GM21529 (cell line): ENCODE results near the gene TRIM8.
A peak's percentile ranks its signal among the peaks of the same experiment; 100 is the strongest.
"Not testable (repeated sequence)": the region's sequence is repeated elsewhere in the genome, so short reads cannot be mapped to it uniquely, and the experiment has no call there.

Experiments
- ATAC-seq: cut with Tn5 transposase; IDR thresholded peaks from one replicate; pipeline ENCODE4 v1.9.1; 2021; ENCODE audit not compliant: unreplicated experiment

Gene TRIM8

DNA sequence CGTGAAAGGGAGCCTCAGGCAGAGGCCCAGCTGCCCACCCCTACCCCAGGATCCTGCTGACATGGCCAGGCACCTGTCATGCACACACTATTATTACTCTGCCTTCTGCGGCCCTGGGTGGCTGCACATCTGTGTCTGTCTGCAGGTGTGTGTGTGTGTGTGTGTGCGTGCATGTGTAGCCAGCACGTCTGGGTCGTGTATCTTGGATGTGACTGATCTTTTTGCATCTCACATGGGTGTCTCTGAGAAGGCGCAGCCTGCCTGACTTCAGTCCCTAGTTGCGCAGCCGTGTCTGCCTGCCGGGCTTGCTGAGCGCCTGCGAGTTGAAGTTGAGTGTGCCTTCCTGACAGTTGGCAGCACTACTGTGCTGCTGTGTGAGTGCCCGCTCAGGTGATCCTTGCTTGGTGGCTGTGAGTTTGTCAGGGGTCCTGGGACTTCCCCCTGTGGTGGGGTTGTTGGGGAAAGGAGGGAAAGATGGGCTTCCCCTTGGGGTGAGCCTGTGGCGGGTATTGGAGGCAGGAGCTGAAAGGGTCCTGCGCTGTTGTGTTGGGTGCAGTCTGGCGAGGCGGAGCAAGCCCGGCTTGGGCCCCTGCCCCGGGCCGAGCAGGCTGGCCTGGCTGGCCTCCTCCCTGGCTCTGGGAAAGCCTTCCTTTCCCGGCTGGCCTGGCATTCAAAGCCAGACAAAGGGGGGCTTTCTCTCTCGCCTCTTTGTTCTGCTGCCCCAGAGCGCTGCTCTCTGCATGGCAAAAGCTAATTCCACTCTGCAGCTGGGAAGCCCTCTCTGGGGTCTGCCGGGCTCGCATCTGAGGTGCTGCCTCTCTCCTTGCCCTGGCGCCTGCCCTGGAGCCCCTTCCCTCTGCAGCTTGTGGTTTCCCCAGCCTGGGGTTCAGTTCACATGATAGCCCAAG is 4.9 kb downstream of the TRIM8 start:
- no peak for ATAC-seq

DNA sequence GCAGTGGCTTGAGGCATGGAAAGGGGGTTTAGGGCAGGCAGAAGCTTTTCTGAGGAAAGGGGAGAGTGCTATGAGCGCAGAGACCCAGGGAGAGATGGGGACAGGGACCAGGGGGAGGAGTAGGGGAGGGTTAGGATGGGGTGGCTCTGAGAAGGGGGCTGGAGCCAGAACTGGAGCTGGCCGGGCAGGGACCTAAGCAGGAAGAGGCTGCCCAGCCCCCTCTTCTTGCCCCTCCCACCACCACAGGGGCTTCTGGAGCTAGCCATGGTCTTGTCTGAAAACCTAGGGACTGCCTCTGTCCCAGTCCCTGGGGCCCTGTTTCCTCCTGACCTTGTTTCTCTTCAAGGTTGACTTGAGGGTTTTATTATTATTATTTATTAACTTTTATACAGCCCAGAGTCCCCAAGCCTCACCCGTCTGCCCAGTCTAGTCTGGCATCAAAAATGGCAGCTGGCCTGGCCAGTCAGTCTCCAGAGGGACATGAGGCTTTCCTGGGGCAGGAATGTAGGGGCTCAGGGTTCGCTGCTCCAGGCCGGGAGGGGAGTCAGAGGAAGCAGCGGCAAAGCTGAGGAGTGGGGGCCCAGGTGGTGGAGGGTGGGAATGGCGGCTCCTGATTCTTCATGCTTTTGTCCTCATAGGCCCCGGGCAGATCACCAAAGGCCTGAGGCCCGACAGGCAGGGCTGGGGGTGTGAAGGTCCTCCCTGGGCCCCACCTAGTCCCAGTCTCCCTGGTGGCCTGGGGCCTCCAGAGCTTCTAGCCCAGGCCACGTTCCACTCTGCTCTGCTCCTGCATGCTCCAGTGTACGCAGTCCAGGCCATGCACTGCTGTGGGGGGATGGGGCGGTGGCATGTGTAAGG is 5.7 kb downstream of the TRIM8 start:
- no peak for ATAC-seq

DNA sequence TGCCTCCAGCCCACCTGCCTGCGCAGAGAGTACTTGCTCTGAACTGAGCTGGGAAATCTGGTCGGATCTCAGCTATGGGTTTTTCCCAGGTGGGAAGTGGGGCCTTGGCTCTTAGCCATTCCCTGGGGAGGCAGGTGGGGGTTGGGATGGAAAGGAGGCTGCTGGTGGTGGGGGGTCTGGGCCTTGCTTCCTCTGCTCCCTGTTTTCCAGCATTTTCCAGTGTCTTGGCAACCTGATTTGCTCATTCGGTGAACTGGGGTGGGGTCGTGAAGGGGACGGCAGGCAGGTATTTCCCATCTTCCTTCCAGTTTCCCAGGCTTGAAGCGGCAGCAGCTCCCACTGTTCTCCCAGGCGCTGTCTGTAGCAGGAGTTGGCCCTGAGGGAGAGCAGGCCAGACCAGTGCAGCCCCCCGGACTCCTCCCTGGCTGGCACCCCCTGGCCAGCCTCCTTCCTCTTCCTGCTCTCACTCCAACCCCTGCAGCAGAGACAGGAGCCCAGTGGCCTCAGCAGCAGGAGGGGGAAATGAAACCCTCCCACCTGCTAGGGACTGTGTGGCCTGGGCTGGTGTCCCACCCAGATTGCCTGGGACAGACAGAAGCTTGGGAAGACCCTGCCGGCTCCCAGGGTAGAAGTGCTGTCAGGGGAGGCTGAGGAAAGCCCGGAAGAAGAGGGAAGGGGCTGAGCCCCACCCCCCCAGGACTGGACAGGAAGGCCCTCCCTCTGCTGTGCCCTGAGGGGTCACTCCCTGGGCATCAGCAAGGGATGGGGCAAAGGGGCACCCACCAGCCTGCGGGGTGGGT is 6.6 kb downstream of the TRIM8 start:
- ATAC-seq, result no peak

DNA sequence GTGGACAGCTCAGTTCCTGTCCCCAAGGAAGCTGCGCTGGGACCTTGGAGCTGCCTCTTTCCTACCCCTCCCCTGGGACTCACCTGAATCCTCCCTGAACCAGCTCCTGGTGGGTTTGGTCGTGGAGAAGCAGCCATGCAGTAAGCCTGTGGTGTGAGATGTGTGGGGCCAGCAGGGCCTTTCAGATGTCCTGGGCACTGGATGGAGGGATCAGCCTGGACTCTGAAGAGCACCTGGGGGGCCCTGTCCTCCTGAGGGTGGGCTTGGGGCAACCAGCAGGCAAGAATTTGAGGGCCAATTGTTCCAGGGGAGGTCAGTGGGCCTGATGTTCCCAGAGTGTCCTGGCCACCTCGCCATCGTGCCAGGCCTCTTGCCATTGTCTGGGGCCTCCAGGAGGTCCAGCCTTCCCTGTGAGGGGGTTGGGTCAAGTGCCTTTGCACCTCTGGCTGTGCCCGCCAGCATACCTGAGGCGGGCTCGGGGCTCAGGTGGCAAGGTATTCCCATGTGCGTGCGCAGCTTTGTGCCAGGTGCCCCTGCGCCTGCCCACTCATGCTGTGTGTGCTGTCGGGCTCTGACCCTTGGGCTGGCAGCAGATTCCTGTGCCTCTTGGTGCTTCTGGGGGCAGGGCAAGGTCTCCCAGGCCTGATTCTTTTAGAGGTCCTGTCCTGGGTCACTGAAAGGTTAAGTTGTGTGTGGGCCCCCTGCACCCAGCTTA is 7.3 kb downstream of the TRIM8 start:
- ATAC-seq, result no peak

DNA sequence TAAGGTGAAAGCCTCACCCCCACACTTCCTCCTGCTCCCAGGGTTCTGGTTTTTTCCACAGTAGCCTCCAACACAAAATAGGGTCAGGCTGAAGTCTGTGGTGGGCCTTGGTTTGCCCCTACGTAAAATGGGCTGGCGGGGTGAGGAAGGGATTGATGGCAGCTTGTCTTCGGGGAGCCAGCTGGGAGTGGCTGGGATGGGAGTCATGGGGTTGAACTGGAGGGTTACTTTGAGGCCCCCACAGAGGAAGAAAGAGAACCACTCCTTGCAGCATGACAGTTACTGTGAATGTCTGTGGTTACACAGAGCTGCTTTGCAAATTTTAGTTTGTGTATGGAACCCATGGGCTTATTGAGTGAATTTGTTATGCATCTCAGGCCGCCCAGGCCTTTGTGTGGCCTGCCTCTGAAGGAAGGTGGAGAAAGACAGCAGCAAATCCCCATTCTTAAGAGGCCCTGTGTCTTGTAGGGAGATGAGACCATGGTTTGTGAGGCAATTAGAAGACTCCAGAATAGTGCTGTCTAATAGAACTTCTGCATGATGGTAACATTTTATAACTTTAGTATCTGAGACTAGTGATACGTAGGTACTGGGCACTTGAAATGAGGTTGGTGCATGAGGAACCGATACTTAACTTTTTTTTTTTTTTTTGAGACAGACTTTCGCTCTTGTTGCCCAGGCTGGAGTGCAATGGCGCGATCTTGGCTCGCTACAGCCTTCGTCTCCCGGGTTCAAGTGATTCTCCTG is 8.1 kb downstream of the TRIM8 start:
- ATAC-seq, result peak; percentile 50

DNA sequence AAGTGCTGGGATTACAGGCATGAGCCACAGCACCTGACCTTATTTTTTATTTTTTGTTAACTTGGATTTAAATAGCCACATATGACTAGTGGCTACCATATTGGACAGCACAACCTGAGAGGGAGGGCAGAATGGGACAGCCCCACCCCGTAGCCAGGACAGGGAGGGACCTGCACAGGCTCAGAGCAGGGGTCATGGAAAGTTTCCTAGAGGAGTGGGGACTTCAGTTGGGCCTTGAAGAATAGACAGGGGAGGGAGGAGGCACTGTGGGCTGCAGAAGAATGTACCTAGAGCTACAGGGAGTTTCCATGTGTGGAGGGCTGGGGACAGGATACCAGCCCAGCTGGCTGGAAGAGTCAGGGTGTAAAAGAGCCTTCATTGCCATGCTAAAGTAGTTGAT is 8.8 kb downstream of the TRIM8 start:
- ATAC-seq, result no peak

DNA sequence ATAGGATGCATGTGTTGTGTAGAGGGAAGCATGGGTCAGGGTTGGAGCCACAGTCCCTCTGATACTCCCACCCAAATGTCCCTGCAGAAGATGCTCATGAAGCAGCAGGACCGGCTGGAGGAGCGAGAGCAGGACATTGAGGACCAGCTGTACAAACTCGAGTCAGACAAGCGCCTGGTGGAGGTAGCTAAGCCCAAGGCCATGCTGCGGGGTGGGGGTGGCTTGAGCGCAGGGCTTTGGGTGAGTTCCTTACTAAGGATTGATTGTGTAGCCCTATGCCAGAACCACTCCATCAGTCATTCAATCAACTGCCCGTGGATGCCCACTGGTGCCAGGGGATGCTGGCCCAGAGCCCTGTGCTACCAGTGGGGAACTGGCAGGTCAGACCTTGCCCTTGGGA is 10.3 kb downstream of the TRIM8 start:
- no peak for ATAC-seq

DNA sequence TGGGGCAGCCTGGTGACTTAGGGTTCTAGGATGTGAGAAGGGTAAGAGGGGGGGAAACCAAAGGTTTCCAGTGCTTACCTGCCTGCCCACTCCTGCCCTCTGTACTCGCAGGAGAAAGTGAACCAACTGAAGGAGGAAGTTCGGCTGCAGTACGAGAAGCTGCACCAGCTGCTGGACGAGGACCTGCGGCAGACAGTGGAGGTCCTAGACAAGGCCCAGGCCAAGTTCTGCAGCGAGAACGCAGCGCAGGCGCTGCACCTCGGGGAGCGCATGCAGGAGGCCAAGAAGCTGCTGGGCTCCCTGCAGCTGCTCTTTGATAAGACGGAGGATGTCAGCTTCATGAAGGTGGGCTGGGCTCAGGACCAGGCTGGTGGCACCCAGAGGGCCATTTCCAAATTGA is 10.7 kb downstream of the TRIM8 start:
- no peak for ATAC-seq

DNA sequence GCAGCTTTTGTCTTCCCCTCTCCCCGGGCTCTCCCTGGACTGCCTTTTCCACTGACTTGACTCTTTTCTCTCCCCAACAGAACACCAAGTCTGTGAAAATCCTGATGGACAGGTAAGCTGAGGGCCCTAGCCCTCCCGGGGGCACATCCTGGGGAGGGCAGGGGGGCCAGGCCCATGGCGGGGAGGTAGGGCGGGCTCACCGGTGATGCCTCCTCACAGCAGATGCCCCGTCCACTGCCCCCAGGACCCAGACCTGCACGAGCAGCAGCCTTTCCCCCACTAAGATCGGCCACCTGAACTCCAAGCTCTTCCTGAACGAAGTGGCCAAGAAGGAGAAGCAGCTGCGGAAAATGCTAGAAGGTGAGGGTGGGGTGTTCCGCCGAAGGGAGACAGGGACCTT is 11.7 kb downstream of the TRIM8 start:
- ATAC-seq, result no peak

DNA sequence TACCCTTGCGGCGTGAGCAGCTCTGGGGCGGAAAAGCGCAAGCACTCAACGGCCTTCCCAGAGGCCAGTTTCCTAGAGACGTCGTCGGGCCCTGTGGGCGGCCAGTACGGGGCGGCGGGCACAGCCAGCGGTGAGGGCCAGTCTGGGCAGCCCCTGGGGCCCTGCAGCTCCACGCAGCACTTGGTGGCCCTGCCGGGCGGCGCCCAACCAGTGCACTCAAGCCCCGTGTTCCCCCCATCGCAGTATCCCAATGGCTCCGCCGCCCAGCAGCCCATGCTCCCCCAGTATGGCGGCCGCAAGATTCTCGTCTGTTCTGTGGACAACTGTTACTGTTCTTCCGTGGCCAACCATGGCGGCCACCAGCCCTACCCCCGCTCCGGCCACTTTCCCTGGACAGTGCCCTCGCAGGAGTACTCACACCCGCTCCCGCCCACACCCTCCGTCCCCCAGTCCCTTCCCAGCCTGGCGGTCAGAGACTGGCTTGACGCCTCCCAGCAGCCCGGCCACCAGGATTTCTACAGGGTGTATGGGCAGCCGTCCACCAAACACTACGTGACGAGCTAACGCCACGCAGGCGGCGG is 12.6 kb downstream of the TRIM8 start:
- ATAC-seq, result no peak

DNA sequence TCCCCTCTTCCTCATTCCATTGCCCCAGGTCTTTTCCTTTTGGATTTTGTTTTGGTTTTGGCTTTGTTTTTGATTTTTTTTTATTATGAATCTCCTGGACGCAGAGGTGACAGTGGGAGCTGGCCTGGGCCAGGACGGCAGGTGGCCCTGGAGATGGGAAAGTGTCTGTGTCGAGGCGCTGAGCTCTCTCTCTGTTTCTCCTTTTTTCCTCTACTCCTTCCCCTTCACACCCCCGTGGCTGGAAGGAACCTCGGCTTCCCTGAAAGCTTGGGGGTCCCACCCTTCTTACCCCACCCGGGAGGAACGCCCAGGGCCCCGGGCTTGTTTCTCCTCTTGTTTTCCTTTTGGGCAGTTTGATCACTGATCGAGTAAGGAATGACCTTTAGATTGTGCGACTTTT is 13.2 kb downstream of the TRIM8 start:
- ATAC-seq, result no peak

DNA sequence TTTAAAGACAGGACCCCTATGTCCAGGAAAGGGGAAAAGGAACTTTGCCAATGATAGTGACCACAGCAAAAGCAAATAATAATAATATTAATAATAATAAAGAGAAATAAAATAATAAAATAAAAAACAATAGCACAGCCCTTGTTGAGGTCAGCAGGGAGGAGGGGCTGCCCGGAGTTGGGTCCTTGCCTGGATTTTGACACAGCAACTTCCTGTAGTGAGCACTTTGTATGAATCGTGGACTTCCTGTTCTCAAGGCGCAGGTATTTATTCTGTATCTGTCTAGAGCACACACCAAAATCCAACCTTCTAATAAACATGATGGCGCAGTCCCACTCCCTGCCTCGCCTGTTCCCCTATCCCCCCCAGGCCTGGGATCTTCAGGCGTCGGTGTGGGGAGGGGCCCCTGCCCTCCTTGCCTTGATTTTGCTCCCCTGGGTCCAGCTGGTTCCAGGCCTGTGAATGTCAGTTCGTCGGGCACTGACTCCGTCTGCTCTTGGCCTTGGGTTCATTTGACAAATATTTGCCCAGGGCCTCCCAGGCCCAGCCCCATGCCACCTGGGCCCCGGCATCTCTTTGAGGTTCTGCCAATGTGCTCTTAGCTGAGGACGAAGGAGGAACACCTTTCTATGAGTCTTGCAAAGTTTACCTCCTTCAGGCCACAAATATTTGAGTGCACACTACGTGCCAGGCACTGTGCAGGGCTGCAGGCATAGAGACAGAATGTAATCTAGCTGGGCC is 13.9 kb downstream of the TRIM8 start:
- no peak for ATAC-seq

DNA sequence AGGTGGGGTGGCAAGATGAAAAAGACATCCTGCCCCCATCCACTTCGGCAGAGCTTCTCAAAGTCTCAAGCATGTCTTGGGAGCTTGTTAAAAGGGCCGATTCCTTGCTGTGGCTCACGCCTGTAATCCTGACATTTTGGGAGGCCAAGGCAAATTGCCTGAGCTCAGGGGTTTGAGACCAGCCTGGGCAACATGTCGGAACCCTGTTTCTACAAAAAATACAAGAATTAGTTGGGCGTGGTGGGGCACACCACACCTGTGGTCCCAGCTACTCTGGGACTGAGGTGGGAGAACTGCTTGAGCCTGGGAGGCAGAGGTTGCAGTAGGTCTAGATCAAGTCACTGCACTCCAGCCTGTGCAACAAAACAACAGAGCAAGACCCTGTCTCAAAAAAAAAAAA is 14.5 kb downstream of the TRIM8 start:
- no peak for ATAC-seq

DNA sequence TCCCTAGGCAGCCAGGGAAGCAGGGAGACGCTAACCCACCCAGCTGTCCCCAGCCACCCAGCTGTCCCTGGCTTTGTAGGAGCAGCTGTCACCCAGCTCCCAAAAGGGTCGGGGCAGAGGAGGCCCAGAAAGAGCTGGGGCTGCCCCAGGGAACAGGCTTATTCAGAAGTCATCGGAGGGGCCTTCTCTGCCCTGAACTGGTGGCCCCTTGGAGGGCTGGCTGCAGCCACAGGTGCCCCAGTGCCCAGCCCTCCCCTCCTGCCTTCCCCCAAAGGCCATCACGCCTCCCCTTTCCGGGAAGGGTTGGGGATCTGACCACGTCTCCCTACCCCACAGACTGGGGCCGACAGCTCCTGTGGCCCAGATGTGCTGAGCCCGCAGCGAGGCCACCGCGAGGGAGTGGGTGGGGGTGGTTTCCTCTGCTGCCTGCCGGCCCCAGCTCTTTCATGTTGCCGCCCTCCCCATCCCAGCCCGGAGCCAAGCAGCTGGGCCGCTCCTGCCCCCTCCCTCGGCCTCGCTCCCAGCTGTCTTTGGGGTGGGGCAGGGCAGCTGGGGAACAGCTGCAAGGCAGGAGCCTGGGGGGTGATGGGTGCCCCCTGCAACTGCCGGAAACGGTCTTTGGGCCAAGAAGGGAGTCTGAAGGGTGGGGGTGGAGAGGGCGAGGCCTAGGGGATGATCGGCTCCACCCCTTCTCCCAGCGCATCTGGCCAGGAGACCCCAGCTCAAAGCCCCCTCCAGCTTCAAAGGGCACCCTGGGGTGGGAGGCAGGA is 16.8 kb downstream of the TRIM8 start:
- peak; percentile 91 for ATAC-seq

DNA sequence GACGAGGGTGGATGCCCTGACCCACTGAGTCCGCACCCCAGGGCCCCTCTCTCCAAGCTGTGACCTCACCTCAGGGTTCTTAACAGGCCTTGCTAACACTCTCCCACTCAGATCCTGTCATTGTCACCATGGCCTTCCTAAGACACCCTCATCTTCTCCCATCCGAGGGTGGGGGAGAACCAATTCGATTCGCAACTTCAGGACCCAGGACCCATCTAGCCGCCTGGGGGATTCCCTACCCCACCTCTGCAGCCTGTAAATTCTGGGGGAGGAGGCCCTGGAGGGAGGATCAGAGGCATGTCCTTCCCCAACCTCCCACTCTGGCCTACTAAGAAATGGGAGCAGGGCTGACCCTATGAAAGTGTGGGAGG is 17.4 kb downstream of the TRIM8 start:
- peak; percentile 17 for ATAC-seq

DNA sequence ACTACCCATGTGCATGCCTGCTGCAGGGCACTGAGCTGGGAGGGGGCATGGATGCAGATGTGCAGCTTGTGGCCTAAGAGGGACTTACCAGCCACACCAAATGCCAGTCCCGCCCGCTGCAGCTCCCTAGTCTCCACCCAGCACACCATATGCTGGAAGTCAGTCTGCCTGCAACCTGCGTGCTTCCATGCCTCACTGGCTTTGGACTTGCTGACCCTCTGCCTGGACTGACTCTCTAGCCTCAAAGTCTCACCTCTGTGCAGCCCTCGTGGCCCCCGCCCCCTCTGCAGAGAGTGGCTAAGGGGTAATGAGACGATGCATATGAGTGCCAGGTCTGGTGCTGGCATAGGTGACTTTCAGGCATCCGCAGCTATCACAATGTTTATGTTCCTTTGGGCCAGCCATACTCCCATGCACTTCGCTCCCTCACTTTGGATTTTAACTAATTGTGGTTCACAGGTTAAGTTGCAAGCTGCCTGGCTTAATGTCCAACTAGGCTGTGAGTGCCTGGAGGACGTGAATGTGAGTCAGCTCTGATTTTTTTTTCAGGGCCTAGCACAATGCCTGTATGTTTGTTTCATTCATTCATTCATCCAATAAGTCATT is 21.7 kb downstream of the TRIM8 start:
- no peak for ATAC-seq

DNA sequence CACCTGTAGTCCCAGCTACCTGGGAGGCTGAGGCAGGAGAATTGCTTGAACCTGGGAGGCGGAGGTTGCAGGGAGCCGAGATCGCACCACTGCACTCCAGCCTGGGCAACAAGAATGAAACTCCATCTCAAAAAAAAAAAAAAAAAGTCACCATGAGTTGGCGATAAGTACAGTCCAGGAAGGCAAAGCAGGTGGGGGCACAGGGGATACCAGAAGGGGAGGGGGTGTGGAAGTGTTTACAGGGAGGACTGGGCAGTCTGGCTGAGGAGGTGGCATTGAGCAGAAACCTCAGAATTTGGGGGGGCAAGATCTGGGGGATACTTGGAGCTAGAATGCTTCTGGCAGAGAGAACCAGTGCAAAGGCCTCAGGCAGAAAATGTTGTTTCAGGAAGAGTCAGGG is 23.1 kb downstream of the TRIM8 start:
- not testable (repeated sequence) for ATAC-seq
